HCT116 (cell line): ENCODE data around the gene PPP1R37.

Experiments
- CTCF ChIP-seq, 3 experiments: fragments of 200-600 bp in 1 of 3; sonication (generic) in 1 of 3; IDR thresholded peaks in 2 of 3; conservative IDR thresholded peaks in 1 of 3; 2 replicates each; pipeline ENCODE4 v1.5.1; 2012 to 2017; ENCODE audit warnings: low read depth in 2 of 3, low read length in 2 of 3, antibody characterized with exemption in 1 of 3, borderline replicate concordance in 1 of 3, control low read depth in 1 of 3, mild to moderate bottlenecking in 1 of 3, mixed read lengths in 1 of 3, mixed run types in 1 of 3, moderate library complexity in 1 of 3; ENCODE audit not compliant: insufficient read depth in 1 of 3
- JUND ChIP-seq: IDR thresholded peaks from 2 replicates; pipeline ENCODE4 v1.6.1; 2012
- POLR2A ChIP-seq: IDR thresholded peaks from 2 replicates; pipeline ENCODE4 v1.7.0; 2011; ENCODE audit warnings: borderline replicate concordance; ENCODE audit not compliant: insufficient read depth, insufficient read length; ENCODE audit errors: extremely low read depth
- POLR2AphosphoS5 ChIP-seq: IDR thresholded peaks from 2 replicates; pipeline ENCODE4 v1.6.1; 2011; ENCODE audit warnings: mild to moderate bottlenecking, low read depth, low read length, moderate library complexity

- TF ChIP-seq POLR2A (no peak), CTCF (IDR thresholded peaks at IDR 0.05 in 2 of 3, conservative IDR thresholded peaks at IDR 0.05 in 1 of 3; ENCODE audit: borderline replicate concordance in 1 of 3, insufficient read depth in 1 of 3, low read depth in 2 of 3, low read length in 2 of 3) (no peak), POLR2AphosphoS5 (no peak), JUND (no peak)
Measured at GRCh38 chr19:45179892-45180370, 87.0 kb downstream of the PPP1R37 start.
